ENCODE results near the gene SLC1A5. TPM values are rescaled to one million over a fixed set of nuclear protein-coding genes. Genes with fewer than 3 reads are reported as not detected.

SLC1A5 gene
- total RNA-seq, 2 experiments from 2014 or later, result 139 TPM

GRCh38 chr19:46733690-46734292 lies 54.6 kb downstream of the SLC1A5 start:
- Mint-ChIP-seq H3K4me1 (ENCODE audit: low read depth) (peaks cover 11% of the 10 kb centered on the region), H3K4me3 (no peak overlapping the region), H3K27ac (no peak overlapping the region), H3K27me3 (ENCODE audit: low read depth) (no peaks in the 10 kb centered on the region), H3K9me3 (no peaks in the 10 kb centered on the region), H3K36me3 (ENCODE audit: low read depth) (peaks cover 31% of the 10 kb centered on the region)
- intact Hi-C loops (cut with micrococcal nuclease), result no loop called here
- CTCF ChIA-PET, result interaction anchor here (1.5 to 1.6 kb wide), 2 partner anchors 10 to 30 kb away, joined by 3 to 6 read pairs; no protein-coding TSS in a partner anchor
- DNase-seq, result no peak

GRCh38 chr19:46732966-46733689 lies 55.3 kb downstream of the SLC1A5 start:
- H3K9me3 Mint-ChIP-seq, result no peaks in the 10 kb centered on the region
- peaks cover 33% of the 10 kb centered on the region for H3K36me3 Mint-ChIP-seq (ENCODE audit: low read depth)
- H3K4me1 Mint-ChIP-seq (ENCODE audit: low read depth), result peaks cover 14% of the 10 kb centered on the region
- H3K27me3 Mint-ChIP-seq (ENCODE audit: low read depth), result no peaks in the 10 kb centered on the region
- H3K27ac Mint-ChIP-seq, result no peak overlapping the region
- H3K4me3 Mint-ChIP-seq, result no peak overlapping the region
- CTCF ChIA-PET, result interaction anchor here (1.5 to 1.6 kb wide), 2 partner anchors 9 to 29 kb away, joined by 3 to 6 read pairs; no protein-coding TSS in a partner anchor
- no peak for DNase-seq
- intact Hi-C loops (cut with micrococcal nuclease), result no loop called here

GRCh38 chr19:46732172-46732938 lies 56.0 kb downstream of the SLC1A5 start:
- CTCF ChIA-PET, result interaction anchor here (1.6 to 6.0 kb wide), 2 partner anchors 28 to 29 kb away, joined by 6 to 81 read pairs; no protein-coding TSS in a partner anchor
- no peak for DNase-seq
- Mint-ChIP-seq H3K36me3 (ENCODE audit: low read depth) (peaks cover 31% of the 10 kb centered on the region), H3K4me3 (no peak overlapping the region), H3K4me1 (ENCODE audit: low read depth) (peaks cover 14% of the 10 kb centered on the region), H3K9me3 (no peaks in the 10 kb centered on the region), H3K27me3 (ENCODE audit: low read depth) (no peaks in the 10 kb centered on the region), H3K27ac (peak overlapping the region; percentile 28)
- intact Hi-C loops (cut with micrococcal nuclease), result no loop called here

GRCh38 chr19:46731584-46731983 lies 56.8 kb downstream of the SLC1A5 start:
- intact Hi-C loops (cut with micrococcal nuclease), result no loop called here
- H3K27ac Mint-ChIP-seq, result peak overlapping the region; percentile 28
- no peak for DNase-seq
- no peaks in the 10 kb centered on the region for H3K9me3 Mint-ChIP-seq
- no peak overlapping the region for H3K4me3 Mint-ChIP-seq
- CTCF ChIA-PET, result interaction anchor here (0.5 to 6.0 kb wide), 4 partner anchors 23 to 963 kb away, joined by 3 to 81 read pairs (median 4); partner anchors contain the start of gene SIX5
- peaks cover 14% of the 10 kb centered on the region for H3K4me1 Mint-ChIP-seq (ENCODE audit: low read depth)
- no peaks in the 10 kb centered on the region for H3K27me3 Mint-ChIP-seq (ENCODE audit: low read depth)
- peaks cover 31% of the 10 kb centered on the region for H3K36me3 Mint-ChIP-seq (ENCODE audit: low read depth)

GRCh38 chr19:46731007-46731501 lies 57.3 kb downstream of the SLC1A5 start:
- peak overlapping the region; percentile 24 for H3K27ac Mint-ChIP-seq
- CTCF ChIA-PET, result interaction anchor here (0.5 to 6.0 kb wide), 6 partner anchors 11 to 962 kb away, joined by 3 to 81 read pairs (median 12); partner anchors contain the start of gene SIX5
- peaks cover 34% of the 10 kb centered on the region for H3K36me3 Mint-ChIP-seq (ENCODE audit: low read depth)

GRCh38 chr19:46730595-46730994 lies 57.8 kb downstream of the SLC1A5 start:
- Mint-ChIP-seq H3K4me3 (no peak overlapping the region), H3K27ac (no peak overlapping the region)

More at GRCh38 chr19:46731007-46731501, 57.3 kb downstream of the SLC1A5 start:
- Mint-ChIP-seq H3K4me3 (no peak overlapping the region), H3K27me3 (ENCODE audit: low read depth) (no peaks in the 10 kb centered on the region), H3K4me1 (ENCODE audit: low read depth) (peaks cover 14% of the 10 kb centered on the region), H3K9me3 (no peaks in the 10 kb centered on the region)
- intact Hi-C loops (cut with micrococcal nuclease), result no loop called here
- DNase-seq, result no peak

GRCh38 chr19:46730187-46730586 lies 58.2 kb downstream of the SLC1A5 start:
- no peak overlapping the region for H3K4me3 Mint-ChIP-seq
- no peaks in the 10 kb centered on the region for H3K9me3 Mint-ChIP-seq

More at GRCh38 chr19:46730595-46730994, 57.8 kb downstream of the SLC1A5 start:
- Mint-ChIP-seq H3K36me3 (ENCODE audit: low read depth) (peaks cover 36% of the 10 kb centered on the region), H3K9me3 (no peaks in the 10 kb centered on the region), H3K4me1 (ENCODE audit: low read depth) (peaks cover 14% of the 10 kb centered on the region), H3K27me3 (ENCODE audit: low read depth) (no peaks in the 10 kb centered on the region)
- intact Hi-C loops (cut with micrococcal nuclease), result no loop called here
- CTCF ChIA-PET, result interaction anchor here (0.5 to 6.0 kb wide), 8 partner anchors 11 to 117 kb away, joined by 3 to 81 read pairs (median 6); no protein-coding TSS in a partner anchor
- no peak for DNase-seq

GRCh38 chr19:46729696-46730095 lies 58.7 kb downstream of the SLC1A5 start:
- intact Hi-C loops (cut with micrococcal nuclease), result loop anchor here (1.0 to 2.0 kb wide), 2 partner anchors 67 to 112 kb away; no protein-coding TSS in a partner anchor
- no peaks in the 10 kb centered on the region for H3K27me3 Mint-ChIP-seq (ENCODE audit: low read depth)
- H3K4me3 Mint-ChIP-seq, result no peak overlapping the region
- peaks cover 37% of the 10 kb centered on the region for H3K36me3 Mint-ChIP-seq (ENCODE audit: low read depth)
- H3K9me3 Mint-ChIP-seq, result no peaks in the 10 kb centered on the region
- peaks cover 14% of the 10 kb centered on the region for H3K4me1 Mint-ChIP-seq (ENCODE audit: low read depth)
- H3K27ac Mint-ChIP-seq, result no peak overlapping the region
- CTCF ChIA-PET, result interaction anchor here (0.6 to 6.0 kb wide), 15 partner anchors 12 to 202 kb away, joined by 3 to 81 read pairs (median 4); no protein-coding TSS in a partner anchor
- DNase-seq, result no peak

More at GRCh38 chr19:46730187-46730586, 58.2 kb downstream of the SLC1A5 start:
- intact Hi-C loops (cut with micrococcal nuclease), result no loop called here
- Mint-ChIP-seq H3K27me3 (ENCODE audit: low read depth) (no peaks in the 10 kb centered on the region), H3K36me3 (ENCODE audit: low read depth) (peaks cover 36% of the 10 kb centered on the region), H3K4me1 (ENCODE audit: low read depth) (peaks cover 14% of the 10 kb centered on the region), H3K27ac (no peak overlapping the region)
- CTCF ChIA-PET, result interaction anchor here (0.5 to 6.0 kb wide), 10 partner anchors 12 to 117 kb away, joined by 3 to 81 read pairs (median 4); no protein-coding TSS in a partner anchor
- DNase-seq, result no peak

GRCh38 chr19:46728693-46729339 lies 59.6 kb downstream of the SLC1A5 start:
- Mint-ChIP-seq H3K4me3 (no peak overlapping the region), H3K4me1 (ENCODE audit: low read depth) (peaks cover 14% of the 10 kb centered on the region), H3K36me3 (ENCODE audit: low read depth) (peaks cover 39% of the 10 kb centered on the region), H3K27ac (no peak overlapping the region), H3K27me3 (ENCODE audit: low read depth) (no peaks in the 10 kb centered on the region), H3K9me3 (no peaks in the 10 kb centered on the region)
- CTCF ChIA-PET, result interaction anchor here (0.5 to 6.0 kb wide), 22 partner anchors 8 to 201 kb away, joined by 3 to 81 read pairs (median 4); no protein-coding TSS in a partner anchor
- intact Hi-C loops (cut with micrococcal nuclease), result loop anchor here (1.0 to 2.0 kb wide), 3 partner anchors 25 to 112 kb away; no protein-coding TSS in a partner anchor
- DNase-seq, result peak; percentile 82

GRCh38 chr19:46728208-46728607 lies 60.2 kb downstream of the SLC1A5 start:
- no peak overlapping the region for H3K4me3 Mint-ChIP-seq
- H3K36me3 Mint-ChIP-seq (ENCODE audit: low read depth), result peaks cover 35% of the 10 kb centered on the region
- no peaks in the 10 kb centered on the region for H3K9me3 Mint-ChIP-seq
- intact Hi-C loops (cut with micrococcal nuclease), result loop anchor here (1.0 to 2.0 kb wide), 2 partner anchors 24 to 65 kb away; no protein-coding TSS in a partner anchor
- peaks cover 14% of the 10 kb centered on the region for H3K4me1 Mint-ChIP-seq (ENCODE audit: low read depth)
- no peak overlapping the region for H3K27ac Mint-ChIP-seq
- DNase-seq, result no peak
- CTCF ChIA-PET, result interaction anchor here (0.5 to 6.0 kb wide), 20 partner anchors 9 to 200 kb away, joined by 3 to 81 read pairs (median 4); no protein-coding TSS in a partner anchor
- H3K27me3 Mint-ChIP-seq (ENCODE audit: low read depth), result no peaks in the 10 kb centered on the region

GRCh38 chr19:46727757-46728156 lies 60.6 kb downstream of the SLC1A5 start:
- no peaks in the 10 kb centered on the region for H3K27me3 Mint-ChIP-seq (ENCODE audit: low read depth)
- no peak overlapping the region for H3K27ac Mint-ChIP-seq
- intact Hi-C loops (cut with micrococcal nuclease), result loop anchor here (1.0 to 2.0 kb wide), 2 partner anchors 23 to 65 kb away; no protein-coding TSS in a partner anchor
- DNase-seq, result no peak
- H3K36me3 Mint-ChIP-seq (ENCODE audit: low read depth), result peaks cover 35% of the 10 kb centered on the region
- CTCF ChIA-PET, result interaction anchor here (0.6 to 6.0 kb wide), 13 partner anchors 9 to 200 kb away, joined by 3 to 81 read pairs (median 6); no protein-coding TSS in a partner anchor
- H3K4me1 Mint-ChIP-seq (ENCODE audit: low read depth), result peaks cover 14% of the 10 kb centered on the region
- no peaks in the 10 kb centered on the region for H3K9me3 Mint-ChIP-seq
- H3K4me3 Mint-ChIP-seq, result no peak overlapping the region

All from activated naive CD4-positive, alpha-beta T cell treated with anti-CD3 and anti-CD28 coated beads for 36 hours (primary cell).